NCI-H82 treated with DMSO at 0.1 percent for 48 hours (cell line): Measurements from ENCODE around the gene TMEM43.

Source experiments
- DNase-seq: peaks from one replicate; lab custom pipeline; 2025; ENCODE audit not compliant: unreplicated experiment; lab: John Stamatoyannopoulos, UW

The TMEM43 gene

DNA sequence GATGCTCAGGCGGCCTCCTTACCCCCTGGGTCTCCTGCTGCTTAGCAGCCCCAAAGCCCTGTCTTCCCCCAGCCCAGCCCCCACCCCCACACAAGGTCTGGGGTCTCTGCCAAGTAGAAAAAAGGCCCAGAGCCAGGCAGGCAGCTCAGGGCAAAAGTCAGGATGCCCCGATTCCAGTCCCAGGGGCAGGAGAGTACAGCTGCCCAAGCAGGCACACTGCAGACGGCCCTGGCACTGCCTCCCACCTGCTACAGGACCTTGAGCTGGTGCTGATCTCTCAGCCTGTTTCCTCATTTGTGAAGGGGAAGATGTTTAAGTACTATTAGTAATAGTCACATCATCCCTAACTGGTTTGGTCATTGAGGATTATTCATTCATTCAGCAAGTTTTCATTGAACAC is 12.6 kb downstream of the TMEM43 start:
- no peak for DNase-seq

DNA sequence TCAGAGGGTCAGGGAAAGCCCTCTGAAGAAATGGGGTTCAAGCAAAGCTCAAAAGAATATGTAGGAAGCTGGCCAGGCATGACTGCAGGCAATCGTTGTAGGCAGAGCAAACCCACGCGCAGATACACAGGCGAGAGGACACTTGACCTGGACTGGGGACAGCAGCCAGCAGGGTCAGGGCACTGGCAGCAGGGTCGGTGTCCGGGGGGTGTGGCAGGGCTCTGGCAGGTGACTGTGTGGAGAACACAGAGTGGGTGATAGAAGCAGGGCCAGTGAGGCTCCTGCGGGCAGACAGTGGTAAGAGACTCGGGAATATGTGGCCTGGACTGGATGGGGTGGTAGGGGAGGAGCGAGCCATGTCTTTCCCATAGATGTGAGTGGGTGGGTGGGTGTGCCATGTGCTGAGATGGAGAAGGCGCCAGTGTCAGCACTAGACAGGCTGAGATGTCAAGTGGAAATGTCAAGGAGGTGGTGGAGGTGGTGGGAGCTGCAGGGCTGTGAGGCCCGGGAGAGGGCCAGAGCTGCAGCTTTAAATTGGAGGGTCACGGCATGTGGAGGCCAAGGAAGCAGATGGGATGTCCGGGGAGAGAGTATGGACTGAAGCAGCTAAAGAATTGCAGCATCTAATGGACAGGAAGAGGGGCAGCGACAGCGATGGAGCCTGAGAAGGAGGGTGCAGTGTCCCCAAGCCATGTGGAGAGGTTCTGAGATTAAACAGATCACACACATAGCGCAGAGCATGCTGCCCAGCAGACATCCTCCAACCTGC is 13.4 kb downstream of the TMEM43 start:
- no peak for DNase-seq

- DNase-seq: no peak
These were observed 14.2 kb downstream of the TMEM43 start for GRCh38 chr3:14138878-14139655.

GRCh38 chr3:14139771-14140170 is 14.9 kb downstream of the TMEM43 start:
- DNase-seq: no peak

DNA sequence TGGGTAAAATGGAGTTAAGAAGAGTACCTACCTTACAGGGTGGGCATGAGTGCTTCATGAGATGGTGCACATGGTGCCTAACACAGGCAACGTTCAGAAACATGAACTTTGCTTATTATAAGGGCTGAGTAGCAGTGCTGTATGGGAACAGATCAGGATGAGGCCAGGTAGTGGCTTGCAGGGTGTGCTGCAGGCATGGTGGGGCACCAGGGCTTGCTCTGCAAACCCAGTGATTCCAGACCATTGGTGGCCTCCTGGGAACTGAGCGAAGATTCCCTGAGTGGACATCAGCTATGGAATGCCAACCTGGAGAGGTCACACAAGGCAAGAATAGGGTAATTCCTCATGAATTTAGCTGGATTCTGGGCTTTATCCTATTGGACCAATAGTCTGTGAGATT is 15.8 kb downstream of the TMEM43 start:
- DNase-seq: no peak

DNA sequence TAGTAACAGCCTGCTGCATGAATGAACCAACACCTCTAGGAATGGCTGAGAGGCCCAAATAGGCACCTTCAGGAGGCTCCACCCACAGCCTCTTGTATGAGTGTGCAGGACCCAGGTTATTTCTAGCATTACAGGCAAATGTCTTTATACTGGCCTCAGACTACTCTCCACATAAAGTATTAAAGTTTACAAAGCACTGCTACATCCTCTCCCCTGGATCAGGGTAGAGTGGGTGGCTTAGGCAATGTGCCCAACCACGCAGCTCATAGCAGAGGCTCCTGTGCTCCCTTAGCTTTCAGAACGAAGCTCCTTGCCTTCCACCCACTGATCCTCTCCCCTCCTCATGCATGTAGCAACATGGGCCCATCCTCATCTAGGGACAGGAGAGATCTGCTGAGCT is 16.3 kb downstream of the TMEM43 start:
- no peak for DNase-seq

DNA sequence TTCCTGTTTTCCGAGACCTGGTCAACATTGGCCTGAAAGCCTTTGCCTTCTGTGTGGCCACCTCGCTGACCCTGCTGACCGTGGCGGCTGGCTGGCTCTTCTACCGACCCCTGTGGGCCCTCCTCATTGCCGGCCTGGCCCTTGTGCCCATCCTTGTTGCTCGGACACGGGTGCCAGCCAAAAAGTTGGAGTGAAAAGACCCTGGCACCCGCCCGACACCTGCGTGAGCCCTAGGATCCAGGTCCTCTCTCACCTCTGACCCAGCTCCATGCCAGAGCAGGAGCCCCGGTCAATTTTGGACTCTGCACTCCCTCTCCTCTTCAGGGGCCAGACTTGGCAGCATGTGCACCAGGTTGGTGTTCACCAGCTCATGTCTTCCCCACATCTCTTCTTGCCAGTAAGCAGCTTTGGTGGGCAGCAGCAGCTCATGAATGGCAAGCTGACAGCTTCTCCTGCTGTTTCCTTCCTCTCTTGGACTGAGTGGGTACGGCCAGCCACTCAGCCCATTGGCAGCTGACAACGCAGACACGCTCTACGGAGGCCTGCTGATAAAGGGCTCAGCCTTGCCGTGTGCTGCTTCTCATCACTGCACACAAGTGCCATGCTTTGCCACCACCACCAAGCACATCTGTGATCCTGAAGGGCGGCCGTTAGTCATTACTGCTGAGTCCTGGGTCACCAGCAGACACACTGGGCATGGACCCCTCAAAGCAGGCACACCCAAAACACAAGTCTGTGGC is 16.9 kb downstream of the TMEM43 start:
- no peak for DNase-seq

DNA sequence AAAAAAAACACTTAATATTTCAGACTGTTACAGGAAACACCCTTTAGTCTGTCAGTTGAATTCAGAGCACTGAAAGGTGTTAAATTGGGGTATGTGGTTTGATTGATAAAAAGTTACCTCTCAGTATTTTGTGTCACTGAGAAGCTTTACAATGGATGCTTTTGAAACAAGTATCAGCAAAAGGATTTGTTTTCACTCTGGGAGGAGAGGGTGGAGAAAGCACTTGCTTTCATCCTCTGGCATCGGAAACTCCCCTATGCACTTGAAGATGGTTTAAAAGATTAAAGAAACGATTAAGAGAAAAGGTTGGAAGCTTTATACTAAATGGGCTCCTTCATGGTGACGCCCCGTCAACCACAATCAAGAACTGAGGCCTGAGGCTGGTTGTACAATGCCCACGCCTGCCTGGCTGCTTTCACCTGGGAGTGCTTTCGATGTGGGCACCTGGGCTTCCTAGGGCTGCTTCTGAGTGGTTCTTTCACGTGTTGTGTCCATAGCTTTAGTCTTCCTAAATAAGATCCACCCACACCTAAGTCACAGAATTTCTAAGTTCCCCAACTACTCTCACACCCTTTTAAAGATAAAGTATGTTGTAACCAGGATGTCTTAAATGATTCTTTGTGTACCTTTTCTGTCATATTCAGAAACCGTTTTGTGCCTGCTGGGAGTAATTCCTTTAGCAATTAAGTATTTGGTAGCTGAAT is 17.9 kb downstream of the TMEM43 start:
- no peak for DNase-seq

GRCh38 chr3:14143271-14144225 is 18.7 kb downstream of the TMEM43 start:
- no peak for DNase-seq

GRCh38 chr3:14144423-14145075 is 19.7 kb downstream of the TMEM43 start:
- DNase-seq: no peak

DNA sequence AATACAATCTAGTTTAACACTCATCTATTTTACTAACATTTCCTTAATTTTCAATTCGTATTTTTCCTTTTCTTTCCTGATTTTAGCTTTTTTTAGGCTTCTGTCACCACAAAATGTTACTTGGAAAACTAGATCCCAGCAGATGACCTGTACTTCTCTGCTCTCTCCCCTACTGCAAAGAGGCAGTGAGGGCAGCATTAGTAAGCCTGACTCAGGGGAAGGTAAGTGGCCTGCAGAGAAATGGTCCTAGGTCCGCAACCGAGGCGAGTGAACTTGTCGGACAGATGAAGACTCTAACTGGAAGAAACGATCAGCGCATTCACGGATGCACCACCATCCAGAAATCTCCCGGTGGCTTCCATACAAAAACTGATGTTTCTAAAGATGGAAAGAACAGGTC is 20.4 kb downstream of the TMEM43 start:
- no peak for DNase-seq

DNA sequence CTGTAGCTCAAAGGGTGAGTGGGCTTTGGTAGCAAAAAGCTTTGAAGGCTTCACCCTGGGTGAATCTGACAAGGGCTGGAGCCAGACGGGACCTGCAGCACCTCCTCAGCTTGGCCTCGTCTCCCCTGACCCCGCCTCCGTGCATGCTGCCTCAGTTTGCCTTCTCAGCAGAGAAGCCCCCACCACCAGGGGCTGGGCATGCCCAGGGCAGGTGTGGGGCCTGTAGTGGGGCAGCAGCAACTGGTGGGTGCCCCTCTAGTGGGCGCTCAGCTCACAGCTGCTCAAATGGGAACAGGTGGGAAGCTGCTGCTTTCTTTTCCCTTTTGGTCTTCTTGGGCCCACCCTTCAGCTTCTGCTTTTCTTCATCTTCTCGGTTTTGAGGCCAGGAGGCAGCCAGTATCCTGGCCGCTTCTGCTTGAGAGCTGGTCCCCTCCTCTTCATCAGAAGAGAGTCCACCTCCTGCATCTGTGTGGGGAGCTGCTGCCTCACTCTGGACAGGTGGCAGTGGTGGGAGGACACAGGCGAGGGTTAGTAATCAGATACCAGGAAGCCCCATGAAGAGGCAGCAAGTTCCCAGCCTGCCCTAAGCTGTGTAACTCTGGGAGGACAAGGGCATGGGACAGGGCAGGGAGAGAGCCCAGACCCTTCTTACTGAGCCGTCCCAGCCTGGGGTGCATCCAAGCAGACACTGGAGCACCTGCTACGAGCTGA is 21.0 kb downstream of the TMEM43 start:
- DNase-seq: no peak

- DNase-seq: no peak
These were observed 21.7 kb downstream of the TMEM43 start for GRCh38 chr3:14146381-14147065.

DNA sequence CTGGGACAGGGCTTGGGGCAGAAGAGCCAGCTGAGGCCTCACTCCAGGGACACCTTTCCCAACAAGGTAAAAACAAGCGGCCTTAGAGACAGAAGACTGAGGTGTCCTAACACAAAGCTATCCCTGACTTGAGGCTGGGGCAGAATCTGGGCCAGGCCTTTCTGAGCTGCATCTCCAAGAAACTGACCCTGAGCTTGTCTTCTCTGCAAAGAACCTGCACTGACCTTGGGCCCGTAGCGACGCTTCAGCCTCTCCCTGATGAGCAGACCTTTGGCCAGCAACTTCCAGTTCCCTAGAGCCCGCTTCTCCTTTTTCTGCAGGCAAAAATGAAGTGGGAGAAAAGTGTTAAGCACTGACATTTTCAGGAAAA is 22.2 kb downstream of the TMEM43 start:
- DNase-seq: no peak

DNA sequence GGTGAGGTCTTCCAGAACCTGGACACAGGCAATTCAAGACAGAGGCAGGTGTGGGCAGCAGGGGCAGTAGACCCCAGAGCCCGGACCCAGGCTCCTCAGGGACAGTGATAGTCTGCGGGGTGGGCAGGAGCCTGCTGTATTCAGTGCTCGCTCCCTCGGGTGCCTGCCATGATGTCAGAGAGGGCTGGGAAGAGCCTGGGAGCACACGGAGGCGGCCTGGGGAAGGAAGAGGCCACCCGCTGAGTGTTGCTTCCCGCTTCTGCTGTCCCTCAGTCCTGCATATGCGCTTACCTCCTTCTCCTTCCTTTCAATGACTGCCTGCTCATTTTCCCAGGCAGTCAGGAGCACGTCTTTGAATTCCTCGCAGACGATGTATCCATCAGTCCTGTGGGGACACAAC is 22.8 kb downstream of the TMEM43 start:
- DNase-seq: no peak

DNA sequence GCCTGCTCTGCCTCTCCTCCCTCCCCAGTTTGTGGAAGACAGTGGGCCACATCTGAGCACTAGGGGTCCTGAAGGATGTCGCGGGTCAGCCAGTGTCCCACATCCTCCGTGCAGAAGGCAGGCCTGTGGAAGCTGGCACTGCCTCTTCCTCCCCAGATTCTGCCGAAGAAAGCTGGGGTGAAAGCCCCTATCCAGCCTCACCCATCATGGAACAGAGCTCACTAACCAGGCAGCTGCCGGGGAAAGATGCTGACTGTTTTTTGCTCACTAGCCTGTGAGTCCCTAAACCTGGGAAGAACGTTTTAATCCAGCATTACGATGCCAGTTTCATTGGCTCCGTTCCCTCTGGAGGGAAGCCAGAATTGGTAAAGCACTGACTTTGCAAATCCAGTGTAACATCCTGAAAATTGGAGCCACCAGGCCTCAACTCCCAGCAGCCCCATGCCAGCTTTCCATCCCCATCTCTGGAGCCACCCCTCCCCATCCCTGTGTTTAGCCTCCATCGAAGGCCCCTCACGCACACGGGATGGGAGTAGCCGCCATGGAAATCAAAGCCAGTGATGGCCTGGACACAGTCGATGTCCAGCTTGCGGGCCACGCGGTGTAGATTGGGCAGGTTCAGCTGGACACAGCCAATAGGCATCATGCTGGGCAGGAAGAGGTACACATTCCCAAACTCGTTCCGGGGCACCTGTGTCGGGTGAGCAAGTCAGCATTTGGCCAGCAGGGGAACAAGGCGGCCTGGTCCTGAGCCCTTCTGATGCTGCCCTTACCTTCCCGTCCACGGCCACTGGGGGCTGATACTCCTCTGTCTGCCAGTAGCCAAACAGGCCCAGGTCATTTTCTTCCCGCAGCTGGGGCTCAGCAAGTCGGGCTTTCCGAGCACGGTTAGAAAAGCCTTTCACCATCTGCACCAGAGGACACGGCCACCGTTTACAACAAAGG is 23.5 kb downstream of the TMEM43 start:
- no peak for DNase-seq

DNA sequence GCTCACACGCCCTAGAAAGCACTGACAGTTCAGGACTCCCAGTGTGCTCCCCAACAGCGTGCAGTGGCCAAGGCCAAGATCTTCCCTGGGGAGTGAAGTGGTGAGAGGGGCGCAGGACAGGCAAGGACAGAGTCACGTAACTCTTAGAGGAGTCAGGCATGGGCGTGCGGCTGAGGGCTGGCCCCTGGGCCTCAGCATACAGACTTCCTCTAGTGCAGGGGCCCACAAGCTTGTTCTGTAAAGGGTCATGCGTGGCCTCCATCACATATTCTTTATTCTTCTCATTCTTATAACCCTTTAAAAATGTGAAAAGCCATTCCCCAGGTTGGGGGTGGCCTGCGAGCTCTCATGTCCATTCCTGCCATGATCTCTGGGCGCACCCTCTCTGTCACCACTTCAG is 25.2 kb downstream of the TMEM43 start:
- no peak for DNase-seq
